Cardiac muscle cell (in vitro differentiated cells and primary cell): ENCODE data around the gene EVI2A. TPM values are rescaled to one million over a fixed set of nuclear protein-coding genes. Genes with fewer than 3 reads are reported as not detected.

ENCODE experiments used
- DNase-seq, 2 donors: peaks; one replicate each; pipeline versions ENCODE4 v3.0.0 to v3.0.0-alpha.2; 2010 to 2017; ENCODE audit warnings: low read depth in 1 of 2, low spot score in 1 of 2
- H3K27ac ChIP-seq: fragments of 200-600 bp; sonication (generic); 2 replicates; pipeline ENCODE4 v1.5.1; 2016
- H3K27me3 ChIP-seq: fragments of 200-600 bp; sonication (generic); 2 replicates; pipeline ENCODE4 v1.6.0; 2016; ENCODE audit warnings: control low read depth
- H3K36me3 ChIP-seq: fragments of 200-600 bp; sonication (generic); 2 replicates; pipeline ENCODE4 v1.5.1; 2016; ENCODE audit warnings: control low read depth
- H3K4me1 ChIP-seq: fragments of 200-600 bp; sonication (generic); 2 replicates; pipeline ENCODE4 v1.8.1; 2017; ENCODE audit warnings: low read depth, mild to moderate bottlenecking, mixed run types
- H3K4me3 ChIP-seq: fragments of 200-600 bp; sonication (generic); 2 replicates; pipeline ENCODE4 v1.5.1; 2016; ENCODE audit warnings: mild to moderate bottlenecking
- H3K9me3 ChIP-seq: fragments of 200-600 bp; sonication (generic); 2 replicates; pipeline ENCODE4 v1.5.1; 2017; ENCODE audit warnings: low read depth, mild to moderate bottlenecking, control low read depth
- CTCF ChIP-seq: IDR thresholded peaks from 2 replicates; pipeline ENCODE4 v1.5.1; 2012; ENCODE audit warnings: low read depth, mild to moderate bottlenecking, low read length
- polyA plus RNA-seq: library from polyadenylated mRNA; unstranded; fragments of >200 nt; fragmentation: Nextera tagmentation; extraction: Ambion mirVana; gene quantifications from 2 replicates; pipeline ENCODE4 v1.2.1, GENCODE V29; 2016
- total RNA-seq: library from RNA; depleted of rRNA; stranded (reverse); fragments of >200 nt; gene quantifications from 2 replicates; pipeline ENCODE4 v1.2.3, GENCODE V29; 2016

The EVI2A gene
- total and polyA plus RNA-seq, 2 experiments from 2014 or later: 0.99 TPM; not detected in 1

- no peak for DNase-seq
- peaks cover 6% of the 10 kb centered on the region for H3K4me1 ChIP-seq
- no peak overlapping the region for H3K4me3 ChIP-seq
- no peaks in the 10 kb centered on the region for H3K9me3 ChIP-seq
- no peaks in the 10 kb centered on the region for H3K27me3 ChIP-seq
- no peaks in the 10 kb centered on the region for H3K36me3 ChIP-seq
- H3K27ac ChIP-seq: no peak overlapping the region
- TF ChIP-seq CTCF: no peak
Observed at GRCh38 chr17:31311526-31311925, 9.9 kb downstream of the EVI2A start.

- no peak overlapping the region for H3K4me3 ChIP-seq
- no peaks in the 10 kb centered on the region for H3K9me3 ChIP-seq
- no peaks in the 10 kb centered on the region for H3K36me3 ChIP-seq
- H3K4me1 ChIP-seq: peaks cover 6% of the 10 kb centered on the region
- H3K27ac ChIP-seq: no peak overlapping the region
- TF ChIP-seq CTCF: no peak
- no peak for DNase-seq
- H3K27me3 ChIP-seq: no peaks in the 10 kb centered on the region
Observed at GRCh38 chr17:31310886-31311285, 10.5 kb downstream of the EVI2A start.

- H3K27me3 ChIP-seq: no peaks in the 10 kb centered on the region
- no peak overlapping the region for H3K4me3 ChIP-seq
- TF ChIP-seq CTCF: no peak
- no peaks in the 10 kb centered on the region for H3K9me3 ChIP-seq
- H3K36me3 ChIP-seq: no peaks in the 10 kb centered on the region
- H3K27ac ChIP-seq: no peak overlapping the region
- no peak for DNase-seq
- H3K4me1 ChIP-seq: peaks cover 6% of the 10 kb centered on the region
Observed at GRCh38 chr17:31310260-31310659, 11.2 kb downstream of the EVI2A start.

GRCh38 chr17:31309556-31309955 is 11.9 kb downstream of the EVI2A start:
- Histone ChIP-seq H3K27me3 (no peaks in the 10 kb centered on the region), H3K27ac (no peak overlapping the region), H3K4me1 (peaks cover 6% of the 10 kb centered on the region), H3K4me3 (no peak overlapping the region), H3K9me3 (no peaks in the 10 kb centered on the region), H3K36me3 (no peaks in the 10 kb centered on the region)
- no peak for TF ChIP-seq CTCF
- no peak for DNase-seq

GRCh38 chr17:31308372-31309334 is 12.8 kb downstream of the EVI2A start:
- Histone ChIP-seq H3K4me3 (no peak overlapping the region), H3K4me1 (peaks cover 6% of the 10 kb centered on the region), H3K27ac (no peak overlapping the region), H3K9me3 (no peaks in the 10 kb centered on the region), H3K36me3 (no peaks in the 10 kb centered on the region), H3K27me3 (no peaks in the 10 kb centered on the region)
- no peak for TF ChIP-seq CTCF
- DNase-seq: no peak
